Mucosa of rectum (tissue), 2 donors: ENCODE results near the gene ANKRD13B.

Experiments
- H3K27ac ChIP-seq, 2 donors: one replicate each; pipeline ENCODE4 v1.7.0; 2013; ENCODE audit warnings: inconsistent platforms in 2 of 2, low read depth in 2 of 2, low read length in 2 of 2
- H3K27me3 ChIP-seq, 2 donors: one replicate each; pipeline ENCODE4 v1.7.0; 2013; ENCODE audit warnings: low read length in 2 of 2; ENCODE audit not compliant: control insufficient read depth in 2 of 2, insufficient read depth in 2 of 2
- H3K36me3 ChIP-seq, 2 donors: one replicate each; pipeline ENCODE4 v1.7.0; 2013; ENCODE audit warnings: low read length in 2 of 2; ENCODE audit not compliant: control insufficient read depth in 2 of 2, insufficient read depth in 2 of 2
- H3K4me1 ChIP-seq, 2 donors: one replicate each; pipeline ENCODE4 v1.7.0; 2013; ENCODE audit warnings: low read length in 2 of 2, mild to moderate bottlenecking in 1 of 2; ENCODE audit not compliant: control insufficient read depth in 2 of 2, insufficient read depth in 2 of 2
- H3K4me3 ChIP-seq, 2 donors: one replicate each; pipeline ENCODE4 v1.7.0; 2013; ENCODE audit warnings: low read length in 2 of 2
- H3K9ac ChIP-seq, 2 donors: one replicate each; pipeline ENCODE4 v1.7.0; 2013; ENCODE audit warnings: low read length in 2 of 2, low read depth in 1 of 2, mild to moderate bottlenecking in 1 of 2
- H3K9me3 ChIP-seq, 2 donors: one replicate each; pipeline ENCODE4 v1.7.0; 2013; ENCODE audit warnings: low read length in 2 of 2; ENCODE audit not compliant: control insufficient read depth in 2 of 2
- donor health status: healthy.
- donor health status: Normal muscosa, but diverticular disease.

ANKRD13B gene

DNA sequence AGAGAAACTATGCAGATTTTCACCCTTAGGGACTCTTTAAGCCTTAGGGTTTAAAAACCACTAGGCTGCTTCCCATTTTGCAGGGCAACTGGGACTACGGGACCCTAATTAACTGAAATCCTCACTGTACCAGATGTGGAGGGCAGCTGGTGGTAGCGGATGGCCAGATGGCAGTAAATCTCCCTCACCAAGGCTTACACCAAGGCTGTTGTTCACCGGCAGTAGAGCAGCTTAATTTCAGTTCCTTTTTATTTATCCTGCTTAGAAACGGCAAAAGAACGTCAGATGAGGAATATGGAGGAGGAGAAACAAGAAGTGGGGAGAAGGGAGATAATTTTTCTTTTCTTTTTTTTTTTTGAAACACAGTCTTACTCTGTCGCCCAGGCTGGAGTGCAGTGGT, 32.6 kb upstream of the ANKRD13B start:
- Histone ChIP-seq H3K4me1 (peaks cover 9 to 18% of the 10 kb centered on the region in 2 donors), H3K9ac (no peak overlapping the region), H3K27ac (no peak overlapping the region), H3K36me3 (peaks cover 5 to 16% of the 10 kb centered on the region in 2 donors), H3K4me3 (no peak overlapping the region), H3K27me3 (no peaks in the 10 kb centered on the region), H3K9me3 (no peaks in the 10 kb centered on the region)

DNA sequence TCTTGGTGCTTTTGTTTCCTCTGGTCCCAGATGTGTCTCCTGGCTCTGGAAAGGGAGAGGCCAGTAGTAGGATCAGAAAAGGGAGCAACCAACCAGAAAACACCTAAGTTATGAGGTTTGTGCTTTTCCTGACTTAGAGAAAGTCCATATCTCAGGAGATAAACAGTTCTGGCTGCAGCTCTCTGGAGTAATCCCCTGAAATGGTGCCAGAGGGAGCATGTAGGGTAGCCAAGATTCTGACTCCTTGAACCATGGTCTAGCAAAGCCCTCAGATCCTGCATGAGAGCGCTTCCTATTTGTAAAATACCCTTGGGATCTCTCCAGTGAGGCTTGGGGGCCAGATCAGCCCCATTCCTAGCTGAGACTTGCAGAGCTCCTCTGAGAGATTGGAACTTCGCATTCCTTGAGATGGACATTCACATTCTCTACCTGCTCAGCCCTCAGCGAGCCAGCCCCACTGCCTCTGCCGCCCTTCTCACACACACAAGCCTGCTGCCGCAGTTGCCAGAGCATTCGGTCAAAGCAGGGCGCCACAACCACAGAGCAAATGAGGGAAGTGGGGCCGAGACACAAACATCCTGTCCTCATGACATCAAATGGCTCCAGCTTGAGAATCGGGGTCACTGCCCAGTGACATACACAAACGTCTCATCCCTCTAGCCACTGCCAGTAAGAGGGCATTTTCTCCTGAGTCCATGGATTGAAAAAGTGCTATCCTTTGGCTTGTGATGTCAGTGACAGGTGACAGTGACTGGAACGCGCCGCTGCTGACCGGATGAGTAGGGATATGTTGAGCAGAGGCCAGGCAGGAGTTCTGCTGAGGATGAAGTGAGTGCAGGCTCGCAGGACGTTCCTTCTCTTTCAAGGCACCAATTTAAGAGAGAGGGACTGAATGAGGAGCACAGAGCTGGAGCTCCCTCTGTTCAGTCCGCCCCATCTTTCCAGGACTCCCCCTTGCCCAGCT, 31.1 kb upstream of the ANKRD13B start:
- Histone ChIP-seq H3K36me3 (peaks cover 5 to 16% of the 10 kb centered on the region in 2 donors), H3K27me3 (no peaks in the 10 kb centered on the region), H3K27ac (peak overlapping the region; percentile 38 to 47), H3K9me3 (no peaks in the 10 kb centered on the region), H3K4me3 (no peak overlapping the region), H3K9ac (peak overlapping the region in 1 of 2 donors; percentile 34), H3K4me1 (peaks cover 17 to 30% of the 10 kb centered on the region in 2 donors)

DNA sequence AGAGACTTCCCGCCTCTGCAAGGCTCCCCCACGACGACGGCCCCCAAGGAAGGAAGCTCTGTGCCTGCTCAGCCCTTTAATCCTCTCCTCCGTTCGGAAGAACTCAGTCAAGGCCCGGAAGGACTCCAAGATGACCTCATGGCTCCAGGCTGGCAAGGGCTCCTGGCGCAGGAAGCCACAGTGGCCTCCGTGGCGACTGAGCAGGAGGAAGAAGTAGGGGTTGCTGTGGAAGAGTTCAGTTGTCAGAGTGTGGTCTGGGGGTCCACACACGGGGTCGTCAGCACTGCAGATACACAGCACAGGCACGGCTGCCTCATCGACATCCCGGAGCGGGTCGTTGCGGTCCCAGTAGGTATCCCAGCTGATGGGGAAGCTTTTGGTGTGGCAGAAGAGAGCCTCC, 30.3 kb upstream of the ANKRD13B start:
- peaks cover 5 to 16% of the 10 kb centered on the region in 2 donors for H3K36me3 ChIP-seq
- no peak overlapping the region for H3K9ac ChIP-seq
- H3K9me3 ChIP-seq, result no peaks in the 10 kb centered on the region
- peak overlapping the region; percentile 24 to 38 for H3K27ac ChIP-seq
- H3K4me1 ChIP-seq, result peaks cover 19 to 30% of the 10 kb centered on the region in 2 donors
- H3K4me3 ChIP-seq, result no peak overlapping the region
- no peaks in the 10 kb centered on the region for H3K27me3 ChIP-seq

DNA sequence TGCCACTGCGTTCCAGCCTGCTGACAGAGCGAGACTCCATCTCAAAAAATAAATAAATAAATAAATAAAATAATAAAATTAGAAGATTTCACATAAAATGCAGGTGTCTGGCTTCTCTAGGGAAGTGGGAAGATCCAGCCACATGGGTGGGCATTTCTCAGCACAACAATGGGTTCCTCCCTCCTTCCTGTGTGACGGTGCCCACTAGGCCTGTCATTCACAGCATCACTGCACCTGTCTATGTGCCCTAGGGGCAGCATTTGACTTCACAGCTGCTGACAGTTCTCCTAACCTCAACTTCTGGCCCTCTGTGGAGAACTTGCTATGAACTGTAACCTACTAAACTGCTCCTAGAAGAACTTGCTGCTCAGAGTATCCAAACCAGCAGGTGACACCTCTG, 29.1 kb upstream of the ANKRD13B start:
- Histone ChIP-seq H3K27me3 (no peaks in the 10 kb centered on the region), H3K36me3 (peaks cover 5 to 16% of the 10 kb centered on the region in 2 donors), H3K9ac (no peak overlapping the region), H3K27ac (no peak overlapping the region), H3K4me3 (no peak overlapping the region), H3K4me1 (peaks cover 20 to 36% of the 10 kb centered on the region in 2 donors), H3K9me3 (no peaks in the 10 kb centered on the region)

DNA sequence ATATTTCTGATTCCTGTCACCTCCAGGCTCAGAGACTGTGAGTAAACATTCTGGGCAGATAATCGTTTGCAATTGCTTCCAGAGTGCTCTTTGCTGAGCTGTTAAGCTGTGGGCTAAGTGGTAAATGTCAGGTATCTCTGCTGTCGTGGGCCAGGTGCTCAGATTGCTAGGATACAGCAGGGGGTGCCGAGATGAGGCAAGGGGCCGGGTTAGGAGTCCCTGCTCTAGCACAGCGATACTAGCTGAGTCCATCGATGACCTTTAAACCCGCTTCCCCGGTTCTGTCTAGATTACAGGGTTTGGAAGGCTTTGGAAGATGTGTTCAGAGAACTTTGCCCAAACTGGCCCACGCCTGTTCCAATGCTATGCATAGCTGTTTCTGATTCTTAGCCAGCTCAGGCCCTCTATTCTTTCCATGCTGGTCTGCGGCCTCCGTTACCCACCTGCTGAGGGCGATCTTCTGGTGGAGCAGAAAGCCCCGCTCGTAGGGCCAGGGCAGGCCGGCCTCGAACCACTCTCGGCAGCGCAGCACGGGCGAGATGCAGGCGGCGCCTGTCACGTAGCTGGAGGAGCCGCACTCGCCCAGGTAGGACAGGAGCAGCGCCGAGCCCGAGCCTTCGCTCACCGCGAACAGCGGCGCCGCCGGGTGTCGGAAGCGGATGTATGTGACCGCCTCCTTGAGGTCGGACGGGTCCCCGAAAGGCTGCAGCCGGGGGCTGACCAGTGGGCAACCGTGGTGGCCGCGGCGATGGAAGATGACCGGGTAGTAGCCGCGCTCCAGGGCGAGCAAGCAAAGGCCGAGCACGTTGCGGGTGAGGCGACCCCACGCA, 27.1 kb upstream of the ANKRD13B start:
- H3K4me1 ChIP-seq, result peaks cover 26 to 41% of the 10 kb centered on the region in 2 donors
- H3K9me3 ChIP-seq, result no peaks in the 10 kb centered on the region
- H3K27ac ChIP-seq, result peak overlapping the region; percentile 85 to 97
- peak overlapping the region; percentile 74 to 90 for H3K4me3 ChIP-seq
- H3K36me3 ChIP-seq, result peaks cover 5 to 16% of the 10 kb centered on the region in 2 donors
- H3K9ac ChIP-seq, result peak overlapping the region; percentile 70 to 80
- H3K27me3 ChIP-seq, result no peaks in the 10 kb centered on the region

DNA sequence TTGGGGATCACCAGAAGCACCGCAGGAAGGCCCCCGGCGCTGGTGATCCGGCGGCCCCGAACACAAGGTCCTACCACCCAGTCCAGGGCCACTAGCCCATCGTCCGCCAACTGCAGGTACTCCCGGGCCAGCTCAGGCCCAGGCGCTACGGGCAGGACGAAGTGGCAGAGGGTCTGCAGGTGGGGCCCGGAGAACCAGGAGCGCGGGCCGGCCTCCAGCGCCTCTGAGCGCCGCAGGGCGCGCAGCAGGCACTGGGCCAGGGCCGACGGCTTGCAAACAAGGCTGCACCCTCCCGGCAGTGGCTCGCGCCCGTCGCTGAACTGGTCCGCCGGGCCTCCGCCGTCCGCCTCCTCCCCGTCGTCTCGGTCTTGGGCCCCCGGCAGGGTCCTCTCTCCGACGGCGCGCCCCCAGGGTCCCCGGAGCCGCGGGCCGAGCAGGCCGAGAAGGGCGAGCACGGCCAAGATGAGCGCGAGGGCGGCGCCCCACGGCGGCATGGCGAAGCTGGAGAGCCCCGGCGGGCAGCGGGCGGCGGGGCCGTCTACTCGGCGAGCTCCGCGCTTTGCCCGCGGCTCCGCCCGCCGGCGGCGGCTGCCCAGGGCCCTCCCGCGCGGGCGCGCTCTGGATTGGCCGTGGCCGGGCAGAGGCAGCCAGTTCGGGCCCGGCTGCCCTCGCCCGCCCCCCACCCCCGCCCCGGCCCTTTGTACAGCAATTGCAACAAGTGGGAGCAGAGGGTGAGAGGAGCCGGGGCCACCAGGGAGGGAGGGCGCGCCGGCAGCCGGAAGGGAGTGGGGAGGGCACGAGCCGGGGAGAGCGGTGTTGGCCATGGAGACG, 26.2 kb upstream of the ANKRD13B start, which contains the start of gene ABHD15:
Gene ABHD15 (minus strand): TSS at position 565 of the 831 bp plus-strand sequence. CDS start 71 bp downstream, at position 494.
- Histone ChIP-seq H3K27me3 (no peaks in the 10 kb centered on the region), H3K27ac (peak within 1 kb of the TSS; percentile 87 to 97), H3K9ac (peak within 1 kb of the TSS; percentile 80 to 92), H3K9me3 (no peaks in the 10 kb centered on the region), H3K4me3 (peak within 1 kb of the TSS; percentile 82 to 90), H3K4me1 (peaks cover 27 to 38% of the 10 kb centered on the region in 2 donors), H3K36me3 (peaks cover 5 to 17% of the 10 kb centered on the region in 2 donors)

DNA sequence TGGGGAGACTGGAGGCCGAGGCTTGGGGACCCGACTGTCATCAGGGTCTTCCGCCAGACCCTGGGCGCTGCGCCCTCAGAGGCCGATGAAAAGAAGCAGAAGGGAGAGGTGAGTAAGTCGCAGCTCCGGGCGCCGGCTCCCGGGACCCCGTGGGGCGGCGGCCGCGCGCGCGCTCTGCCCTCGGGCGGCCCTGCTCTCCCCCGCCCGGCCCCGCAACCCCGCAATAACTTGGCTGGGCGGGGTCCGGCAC, 25.7 kb upstream of the ANKRD13B start:
- Histone ChIP-seq H3K4me1 (peaks cover 29 to 32% of the 10 kb centered on the region in 2 donors), H3K4me3 (peak overlapping the region; percentile 82 to 90), H3K9me3 (no peaks in the 10 kb centered on the region), H3K27me3 (no peaks in the 10 kb centered on the region), H3K27ac (peak overlapping the region; percentile 87 to 97), H3K9ac (peak overlapping the region; percentile 74 to 92), H3K36me3 (peaks cover under 1 to 12% of the 10 kb centered on the region in 2 donors)

DNA sequence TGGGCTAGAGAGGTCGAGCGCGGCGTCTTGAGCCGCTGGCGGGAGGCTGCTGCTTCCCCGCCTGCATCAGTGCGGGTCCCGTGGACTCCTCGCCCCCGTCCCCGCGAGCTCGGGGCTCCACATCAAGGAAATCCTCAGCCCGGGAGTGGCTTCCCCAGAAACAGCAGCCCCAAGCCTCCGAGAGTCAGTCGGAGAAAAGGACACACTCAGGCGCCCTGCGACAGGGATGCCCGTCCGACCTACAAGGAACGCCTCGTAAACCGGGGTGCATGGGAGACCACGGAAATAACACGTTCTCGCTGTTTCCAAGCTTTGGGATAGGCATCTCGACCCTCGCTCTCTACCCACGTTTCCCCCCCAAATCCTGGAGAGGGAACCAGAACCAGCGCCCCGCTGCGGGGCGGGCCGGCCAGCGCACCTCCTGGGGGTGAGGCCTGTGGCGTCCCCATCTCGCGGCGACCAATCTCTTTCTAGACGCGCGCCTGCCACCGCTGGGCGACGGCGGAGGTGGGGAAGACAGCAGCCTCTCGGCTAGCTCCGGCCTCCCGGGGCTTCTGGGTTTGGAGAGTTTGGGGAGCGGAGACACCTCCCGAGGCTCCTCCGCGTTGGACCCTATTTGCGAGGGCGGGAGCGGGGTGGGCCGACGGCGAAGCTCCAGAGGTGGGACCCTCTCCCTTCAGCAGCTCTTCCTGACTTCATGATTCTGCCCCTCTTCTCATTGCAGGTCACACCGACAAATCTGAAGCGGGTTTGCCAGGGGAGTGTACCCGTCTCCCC, 25.2 kb upstream of the ANKRD13B start:
- peak overlapping the region; percentile 82 to 90 for H3K4me3 ChIP-seq
- H3K27me3 ChIP-seq, result no peaks in the 10 kb centered on the region
- peaks cover 29 to 31% of the 10 kb centered on the region in 2 donors for H3K4me1 ChIP-seq
- H3K36me3 ChIP-seq, result peaks cover 0 to 7% of the 10 kb centered on the region in 2 donors
- no peaks in the 10 kb centered on the region for H3K9me3 ChIP-seq
- H3K9ac ChIP-seq, result peak overlapping the region; percentile 74 to 92
- peak overlapping the region; percentile 87 to 97 for H3K27ac ChIP-seq
